NCI-H128 (cell line): ENCODE measurements around the gene MRE11.
"Not testable (repeated sequence)": the region's sequence is repeated elsewhere in the genome, so short reads cannot be mapped to it uniquely, and the experiment has no call there.

Experiments used
- DNase-seq: peaks from one replicate; lab custom pipeline; 2025; ENCODE audit not compliant: unreplicated experiment; lab: John Stamatoyannopoulos, UW

Gene MRE11

GRCh38 chr11:94433049-94433448 lies 60.6 kb downstream of the MRE11 start:
- no peak for DNase-seq

- no peak for DNase-seq
Observed at GRCh38 chr11:94424662-94425061, 69.0 kb downstream of the MRE11 start.

- DNase-seq = no peak
Observed at GRCh38 chr11:94424011-94424410, 69.6 kb downstream of the MRE11 start.

- no peak for DNase-seq
Observed at GRCh38 chr11:94423507-94423906, 70.1 kb downstream of the MRE11 start.

- DNase-seq = no peak
Observed at GRCh38 chr11:94418123-94418765, 75.4 kb downstream of the MRE11 start.

GRCh38 chr11:94417386-94417987 lies 76.2 kb downstream of the MRE11 start:
- DNase-seq = no peak

GRCh38 chr11:94405062-94405833 lies 88.4 kb downstream of the MRE11 start:
- no peak for DNase-seq

GRCh38 chr11:94402355-94402754 lies 91.3 kb downstream of the MRE11 start:
- DNase-seq = no peak

GRCh38 chr11:94401773-94402265 lies 91.8 kb downstream of the MRE11 start:
- DNase-seq = no peak

GRCh38 chr11:94400839-94401772 lies 92.5 kb downstream of the MRE11 start, which contains the start of gene GPR83:
TSS of gene GPR83 (minus strand) at chr11:94401419. CDS start at chr11:94401247, 172 bp downstream.
- peak; percentile 18 for DNase-seq

GRCh38 chr11:94400457-94400838 lies 93.2 kb downstream of the MRE11 start:
- DNase-seq = no peak

GRCh38 chr11:94400050-94400449 lies 93.6 kb downstream of the MRE11 start:
- DNase-seq = no peak

- DNase-seq = no peak
Observed at GRCh38 chr11:94398101-94398500, 95.5 kb downstream of the MRE11 start.

- no peak for DNase-seq
Observed at GRCh38 chr11:94396282-94396681, 97.4 kb downstream of the MRE11 start.

- DNase-seq = not testable (repeated sequence)
Observed at GRCh38 chr11:94391937-94392336, 101.7 kb downstream of the MRE11 start.

GRCh38 chr11:94379613-94380012 lies 114.0 kb downstream of the MRE11 start:
- no peak for DNase-seq

- no peak for DNase-seq
Observed at GRCh38 chr11:94376841-94377240, 116.8 kb downstream of the MRE11 start.

- DNase-seq = not testable (repeated sequence)
Observed at GRCh38 chr11:94370576-94370975, 123.1 kb downstream of the MRE11 start.
